A549 (cell line): Measurements from ENCODE around the gene XYLT1.

Experiments used
- EHF ChIP-seq: fragments of 250-450 bp; sonication (Bioruptor Pico); IDR thresholded peaks from 2 replicates; pipeline ENCODE4 v1.5.0; 2020; ENCODE audit warnings: mild to moderate bottlenecking
- GATA3 ChIP-seq: IDR thresholded peaks from 2 replicates; pipeline ENCODE4 v1.6.1; 2012; ENCODE audit warnings: borderline replicate concordance
- HDAC2 ChIP-seq: fragments of 200-600 bp; sonication (generic); IDR thresholded peaks from 2 replicates; pipeline ENCODE4 v1.6.1; 2016
- KDM1A ChIP-seq: fragments of 200-600 bp; sonication (generic); IDR thresholded peaks from 2 replicates; pipeline ENCODE4 v1.6.1; 2016; ENCODE audit warnings: low read depth, mild to moderate bottlenecking
- NR3C1 ChIP-seq: fragments of >200 bp; sonication (Bioruptor Twin); formaldehyde crosslinking; IDR thresholded peaks from 3 replicates; pipeline ENCODE4 v1.6.1; 2017
- PHF8 ChIP-seq: fragments of 200-600 bp; sonication (generic); IDR thresholded peaks from 2 replicates; pipeline ENCODE4 v1.6.1; 2016; ENCODE audit warnings: low read depth, mild to moderate bottlenecking, antibody characterized with exemption, moderate library complexity, borderline replicate concordance
- POLR2A ChIP-seq: IDR thresholded peaks from 2 replicates; pipeline ENCODE4 v1.6.1; 2012; ENCODE audit warnings: mild to moderate bottlenecking, low read length
- POLR2AphosphoS2 ChIP-seq: conservative IDR thresholded peaks from 2 replicates; pipeline ENCODE4 v1.6.1; 2012; ENCODE audit warnings: low read length, improper control_type of control experiment, inconsistent platforms
- RCOR1 ChIP-seq: fragments of 150-350 bp; IDR thresholded peaks from 2 replicates; pipeline ENCODE4 v1.6.1; 2014; ENCODE audit warnings: antibody characterized with exemption, low read length, low read depth
- REST ChIP-seq: fragments of 200-600 bp; sonication (generic); IDR thresholded peaks from 2 replicates; pipeline ENCODE4 v1.6.1; 2016; ENCODE audit warnings: antibody characterized with exemption, mild to moderate bottlenecking, moderate library complexity
- USF2 ChIP-seq: fragments of 450-650 bp; IDR thresholded peaks from 2 replicates; pipeline ENCODE4 v1.6.1; 2014; ENCODE audit warnings: antibody characterized with exemption
- TF ChIP-seq, protein P1 (sequence below): fragments of >200 bp; sonication (Bioruptor Twin); formaldehyde crosslinking; IDR thresholded peaks from 3 replicates; pipeline ENCODE4 v1.5.1; 2016
- TF ChIP-seq, protein P2 (sequence below): fragments of 150-350 bp; IDR thresholded peaks from 2 replicates; pipeline ENCODE4 v1.6.1; 2014; ENCODE audit warnings: low read depth, mild to moderate bottlenecking, low read length

DNA sequence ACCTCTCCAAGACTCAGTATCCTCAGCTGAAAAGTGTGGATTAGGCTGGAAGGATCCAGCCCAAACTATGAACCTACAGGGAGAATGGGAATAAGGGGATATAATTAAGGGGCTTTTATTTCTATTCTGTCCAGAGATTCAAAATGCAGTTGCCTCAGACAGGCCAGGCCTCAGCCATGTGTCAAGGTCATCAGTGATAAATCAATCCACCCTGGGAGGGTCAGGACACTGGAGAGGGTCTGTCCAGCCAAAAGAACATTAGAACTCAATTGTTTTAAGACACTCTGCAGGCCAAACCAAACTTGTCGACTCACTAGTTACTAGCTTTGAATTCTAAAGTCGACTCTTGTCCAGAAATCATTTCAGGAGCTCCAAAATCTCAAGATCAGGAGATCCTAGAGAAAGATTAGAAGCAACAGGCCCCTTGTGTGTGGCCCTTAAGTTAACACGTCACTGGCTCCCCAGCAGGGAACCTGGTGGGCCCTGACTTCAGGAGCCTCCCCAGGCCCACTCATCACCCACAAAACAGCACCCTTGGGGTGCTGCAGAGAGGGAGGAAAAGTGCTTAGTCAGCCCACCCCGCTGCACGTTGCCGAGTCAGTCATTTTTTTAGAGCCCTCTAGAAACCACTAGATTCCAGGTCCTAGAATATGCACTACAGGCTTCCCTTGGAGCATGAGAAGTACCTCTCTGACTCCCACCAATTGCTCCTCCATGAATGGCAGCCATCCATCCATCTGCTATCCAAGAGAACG lies 156.8 kb downstream of the XYLT1 start:
- TF ChIP-seq, protein P1, sequence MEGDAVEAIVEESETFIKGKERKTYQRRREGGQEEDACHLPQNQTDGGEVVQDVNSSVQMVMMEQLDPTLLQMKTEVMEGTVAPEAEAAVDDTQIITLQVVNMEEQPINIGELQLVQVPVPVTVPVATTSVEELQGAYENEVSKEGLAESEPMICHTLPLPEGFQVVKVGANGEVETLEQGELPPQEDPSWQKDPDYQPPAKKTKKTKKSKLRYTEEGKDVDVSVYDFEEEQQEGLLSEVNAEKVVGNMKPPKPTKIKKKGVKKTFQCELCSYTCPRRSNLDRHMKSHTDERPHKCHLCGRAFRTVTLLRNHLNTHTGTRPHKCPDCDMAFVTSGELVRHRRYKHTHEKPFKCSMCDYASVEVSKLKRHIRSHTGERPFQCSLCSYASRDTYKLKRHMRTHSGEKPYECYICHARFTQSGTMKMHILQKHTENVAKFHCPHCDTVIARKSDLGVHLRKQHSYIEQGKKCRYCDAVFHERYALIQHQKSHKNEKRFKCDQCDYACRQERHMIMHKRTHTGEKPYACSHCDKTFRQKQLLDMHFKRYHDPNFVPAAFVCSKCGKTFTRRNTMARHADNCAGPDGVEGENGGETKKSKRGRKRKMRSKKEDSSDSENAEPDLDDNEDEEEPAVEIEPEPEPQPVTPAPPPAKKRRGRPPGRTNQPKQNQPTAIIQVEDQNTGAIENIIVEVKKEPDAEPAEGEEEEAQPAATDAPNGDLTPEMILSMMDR = no peak
- TF ChIP-seq POLR2AphosphoS2 = no peak
- TF ChIP-seq POLR2A = no peak
- TF ChIP-seq NR3C1 = no peak
- TF ChIP-seq GATA3 = no peak
- no peak for TF ChIP-seq RCOR1
- TF ChIP-seq EHF (CRISPR knock-in tag) = no peak
- TF ChIP-seq PHF8 = no peak
- TF ChIP-seq USF2 = no peak
- no peak for TF ChIP-seq REST
- TF ChIP-seq HDAC2 = no peak
- TF ChIP-seq KDM1A = no peak
- TF ChIP-seq, protein P2, sequence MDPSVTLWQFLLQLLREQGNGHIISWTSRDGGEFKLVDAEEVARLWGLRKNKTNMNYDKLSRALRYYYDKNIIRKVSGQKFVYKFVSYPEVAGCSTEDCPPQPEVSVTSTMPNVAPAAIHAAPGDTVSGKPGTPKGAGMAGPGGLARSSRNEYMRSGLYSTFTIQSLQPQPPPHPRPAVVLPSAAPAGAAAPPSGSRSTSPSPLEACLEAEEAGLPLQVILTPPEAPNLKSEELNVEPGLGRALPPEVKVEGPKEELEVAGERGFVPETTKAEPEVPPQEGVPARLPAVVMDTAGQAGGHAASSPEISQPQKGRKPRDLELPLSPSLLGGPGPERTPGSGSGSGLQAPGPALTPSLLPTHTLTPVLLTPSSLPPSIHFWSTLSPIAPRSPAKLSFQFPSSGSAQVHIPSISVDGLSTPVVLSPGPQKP = no peak
